GM06990 (cell line): ENCODE results near the gene EXTL2.

Source experiments
- DNase-seq: peaks from one replicate; pipeline ENCODE4 v3.0.0-alpha.2; 2011; ENCODE audit not compliant: insufficient read length; ENCODE audit errors: extremely low read depth
- H3K27me3 ChIP-seq: replicated peaks from 2 replicates; pipeline ENCODE4 v1.6.0; 2011; ENCODE audit warnings: low read length; ENCODE audit not compliant: control insufficient read depth, insufficient read depth
- H3K36me3 ChIP-seq: 2 replicates; pipeline ENCODE4 v1.5.1; 2011; ENCODE audit warnings: low read length; ENCODE audit not compliant: control insufficient read depth, insufficient read depth
- H3K4me3 ChIP-seq: replicated peaks from 2 replicates; pipeline ENCODE4 v1.5.1; 2011; ENCODE audit warnings: low read depth, mild to moderate bottlenecking, control low read depth, low read length
- TF ChIP-seq, protein P1 (sequence below): IDR thresholded peaks from 2 replicates; pipeline ENCODE4 v1.5.1; 2011; ENCODE audit warnings: low read length, control low read depth, mild to moderate bottlenecking, inconsistent platforms; ENCODE audit not compliant: insufficient read depth, poor library complexity, severe bottlenecking

Gene EXTL2

GRCh38 chr1:100926240-100926639 lies 31.6 kb upstream of the EXTL2 start:
- Histone ChIP-seq H3K27me3 (no peaks in the 10 kb centered on the region), H3K36me3 (no peaks in the 10 kb centered on the region; the same call in none of the 2 replicates)
- TF ChIP-seq, protein P1, sequence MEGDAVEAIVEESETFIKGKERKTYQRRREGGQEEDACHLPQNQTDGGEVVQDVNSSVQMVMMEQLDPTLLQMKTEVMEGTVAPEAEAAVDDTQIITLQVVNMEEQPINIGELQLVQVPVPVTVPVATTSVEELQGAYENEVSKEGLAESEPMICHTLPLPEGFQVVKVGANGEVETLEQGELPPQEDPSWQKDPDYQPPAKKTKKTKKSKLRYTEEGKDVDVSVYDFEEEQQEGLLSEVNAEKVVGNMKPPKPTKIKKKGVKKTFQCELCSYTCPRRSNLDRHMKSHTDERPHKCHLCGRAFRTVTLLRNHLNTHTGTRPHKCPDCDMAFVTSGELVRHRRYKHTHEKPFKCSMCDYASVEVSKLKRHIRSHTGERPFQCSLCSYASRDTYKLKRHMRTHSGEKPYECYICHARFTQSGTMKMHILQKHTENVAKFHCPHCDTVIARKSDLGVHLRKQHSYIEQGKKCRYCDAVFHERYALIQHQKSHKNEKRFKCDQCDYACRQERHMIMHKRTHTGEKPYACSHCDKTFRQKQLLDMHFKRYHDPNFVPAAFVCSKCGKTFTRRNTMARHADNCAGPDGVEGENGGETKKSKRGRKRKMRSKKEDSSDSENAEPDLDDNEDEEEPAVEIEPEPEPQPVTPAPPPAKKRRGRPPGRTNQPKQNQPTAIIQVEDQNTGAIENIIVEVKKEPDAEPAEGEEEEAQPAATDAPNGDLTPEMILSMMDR = no peak

DNA sequence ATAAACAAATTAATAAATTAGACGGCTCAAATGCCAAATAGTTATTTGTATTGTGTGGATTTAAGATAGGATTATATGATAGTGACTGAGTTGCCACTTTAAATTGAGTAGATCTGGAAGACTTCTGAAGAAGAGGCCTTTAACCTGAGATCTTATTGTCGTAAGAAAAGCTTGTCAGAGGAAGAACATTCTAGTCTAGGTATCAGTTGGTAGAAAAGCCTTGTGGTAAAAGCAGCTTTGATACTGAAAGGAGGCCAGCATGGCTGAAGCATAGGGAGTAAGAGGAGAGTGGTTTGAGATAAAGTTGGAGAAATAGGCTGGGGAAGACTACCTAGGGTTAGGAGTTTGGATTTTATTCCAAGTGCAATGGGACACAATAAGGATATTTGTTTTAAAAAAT lies 30.3 kb upstream of the EXTL2 start:
- no peak for DNase-seq
- Histone ChIP-seq H3K27me3 (no peaks in the 10 kb centered on the region), H3K4me3 (no peak overlapping the region), H3K36me3 (no peaks in the 10 kb centered on the region; the same call in none of the 2 replicates)
- TF ChIP-seq, protein P1 = no peak

More at GRCh38 chr1:100926240-100926639, 31.6 kb upstream of the EXTL2 start:
- DNase-seq = no peak
- H3K4me3 ChIP-seq = no peak overlapping the region

DNA sequence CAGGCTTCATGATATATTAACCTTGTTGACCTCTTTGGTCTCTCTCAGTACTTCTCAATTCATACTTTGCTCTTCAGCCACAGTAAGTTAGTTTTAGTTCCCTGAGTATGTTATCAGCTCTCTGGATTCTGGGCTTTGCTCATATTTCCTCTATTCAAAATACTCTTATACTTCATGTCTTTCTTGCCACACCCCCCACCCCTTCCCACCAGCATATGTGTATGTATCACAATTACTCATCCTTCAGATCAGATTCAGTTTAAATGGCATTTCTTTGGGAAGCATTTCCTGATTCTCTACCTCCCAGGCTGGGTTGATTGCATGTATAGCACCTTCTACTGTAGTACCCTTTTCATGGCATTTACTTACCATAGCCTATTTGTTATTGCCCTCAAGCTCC lies 29.6 kb upstream of the EXTL2 start:
- no peaks in the 10 kb centered on the region; the same call in none of the 2 replicates for H3K36me3 ChIP-seq
- no peak overlapping the region for H3K4me3 ChIP-seq
- H3K27me3 ChIP-seq = no peaks in the 10 kb centered on the region
- no peak for DNase-seq
- TF ChIP-seq, protein P1 = no peak

- TF ChIP-seq, protein P1 = peak; percentile 29
- no peaks in the 10 kb centered on the region; the same call in none of the 2 replicates for H3K36me3 ChIP-seq
- H3K27me3 ChIP-seq = no peaks in the 10 kb centered on the region
- H3K4me3 ChIP-seq = no peak overlapping the region
- DNase-seq = peak; percentile 12
Observed at GRCh38 chr1:100921110-100921706, 26.6 kb upstream of the EXTL2 start.

DNA sequence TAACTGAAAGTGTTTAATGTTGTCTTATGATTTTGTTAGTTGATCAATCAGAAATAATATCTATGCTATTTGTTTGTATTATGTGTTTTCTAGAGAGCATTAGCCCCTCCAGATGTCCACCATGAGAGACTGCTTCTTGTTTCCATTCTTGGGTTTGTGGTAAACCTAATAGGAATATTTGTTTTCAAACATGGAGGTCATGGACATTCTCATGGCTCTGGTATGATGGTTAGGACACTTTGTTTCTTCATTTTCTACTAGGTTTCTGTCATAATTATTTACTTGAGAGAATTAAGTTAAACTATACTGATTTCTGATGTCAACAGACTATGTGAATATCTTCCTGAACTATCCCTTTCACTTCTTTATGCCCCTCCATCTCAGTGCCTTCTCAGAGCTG lies 17.4 kb upstream of the EXTL2 start:
- H3K36me3 ChIP-seq = no peaks in the 10 kb centered on the region; the same call in none of the 2 replicates

More for the DNA sequence above, 17.4 kb upstream of the EXTL2 start:
- Histone ChIP-seq H3K27me3 (no peaks in the 10 kb centered on the region), H3K4me3 (no peak overlapping the region)
- TF ChIP-seq, protein P1 = no peak
- DNase-seq = no peak
